Right atrium auricular region (tissue), 2 donors: ENCODE measurements around the gene HOXA2. TPM values are rescaled to one million over a fixed set of nuclear protein-coding genes. Genes with fewer than 3 reads are reported as not detected.

Experiments used
- DNase-seq: peaks from one replicate; pipeline ENCODE4 v3.0.0-alpha.2; 2019; ENCODE audit warnings: low spot score
- H3K27ac ChIP-seq, 2 donors: fragments of 200-600 bp; sonication (generic); 1 replicate in 1 of 2; 2 replicates in 1 of 2; pipeline ENCODE4 v1.5.1; 2016 to 2019
- H3K27me3 ChIP-seq, 2 donors: fragments of 200-600 bp; sonication (generic); one replicate each; pipeline versions ENCODE4 v1.5.1 to v1.6.0; 2017 to 2019
- H3K36me3 ChIP-seq: fragments of 200-600 bp; sonication (generic); one replicate; pipeline ENCODE4 v1.5.1; 2016
- H3K4me1 ChIP-seq, 2 donors: fragments of 200-600 bp; sonication (generic); one replicate each; pipeline versions ENCODE4 v1.5.1 to v1.6.0; 2017 to 2019
- H3K4me3 ChIP-seq, 2 donors: fragments of 200-600 bp; sonication (generic); 1 replicate in 1 of 2; 2 replicates in 1 of 2; pipeline ENCODE4 v1.5.1; 2017 to 2019; ENCODE audit warnings: mild to moderate bottlenecking in 1 of 2, moderate library complexity in 1 of 2
- H3K9me3 ChIP-seq, 2 donors: fragments of 200-600 bp; sonication (generic); one replicate each; pipeline ENCODE4 v1.5.1; 2019
- CTCF ChIP-seq, 2 donors: fragments of 200-600 bp; sonication (generic); IDR thresholded peaks; one replicate each; pipeline ENCODE4 v1.5.1; 2019; ENCODE audit warnings: antibody characterized with exemption in 2 of 2
- total RNA-seq, 2 donors: library from RNA; depleted of rRNA; stranded (reverse); fragments of >200 nt; gene quantifications; one replicate each; pipeline ENCODE4 v1.1.0, GENCODE V29; 2016

HOXA2 gene
- total RNA-seq, 2 donors from 2014 or later, result 0.16 to 0.33 TPM

DNA sequence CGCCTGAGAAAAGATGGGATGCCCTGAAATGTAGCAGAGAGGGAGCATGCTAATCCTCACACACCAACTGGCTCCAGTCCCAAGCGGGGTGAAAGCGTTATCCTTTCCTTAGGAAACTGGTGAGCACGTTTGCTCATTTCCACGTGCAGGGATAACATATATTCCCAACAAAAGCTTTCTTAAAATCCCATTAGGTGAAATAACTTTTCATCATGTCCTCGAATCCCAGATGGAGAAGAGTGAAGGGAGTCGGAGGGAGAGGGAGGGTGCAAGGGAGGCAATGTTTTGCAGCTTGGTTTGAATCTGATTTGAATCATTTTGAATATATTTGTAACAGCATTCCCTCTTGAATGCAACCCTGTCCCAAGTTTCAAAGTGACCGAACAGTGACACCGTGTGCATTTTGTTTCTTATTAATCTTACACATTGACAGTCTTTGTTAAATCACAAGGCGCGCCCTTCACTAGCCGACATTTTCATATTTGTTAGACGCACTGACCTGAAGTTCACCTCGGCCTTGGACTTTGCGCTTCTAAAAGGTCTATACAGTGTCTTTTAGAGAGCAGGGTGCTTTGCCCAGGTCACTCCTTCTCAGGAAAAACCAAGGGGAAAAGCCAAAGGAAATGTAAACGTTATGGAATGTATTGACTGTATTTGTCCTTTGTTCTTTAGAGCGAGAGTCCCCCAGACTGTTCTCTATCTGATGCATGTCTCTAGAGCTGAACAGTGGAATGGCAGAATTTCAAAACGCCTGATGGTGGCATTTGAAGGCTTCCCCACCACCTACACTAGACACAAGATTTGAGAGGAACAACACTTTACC lies 31.1 kb upstream of the HOXA2 start:
- H3K9me3 ChIP-seq, result no peaks in the 10 kb centered on the region
- no peak for TF ChIP-seq CTCF (IDR thresholded peaks at IDR 0.05)
- no peaks in the 10 kb centered on the region for H3K36me3 ChIP-seq
- DNase-seq, result no peak
- H3K27ac ChIP-seq, result no peak overlapping the region
- no peak overlapping the region for H3K4me3 ChIP-seq
- H3K27me3 ChIP-seq, result peaks cover 21 to 28% of the 10 kb centered on the region in 2 donors
- H3K4me1 ChIP-seq, result peaks cover 0 to 10% of the 10 kb centered on the region in 2 donors

DNA sequence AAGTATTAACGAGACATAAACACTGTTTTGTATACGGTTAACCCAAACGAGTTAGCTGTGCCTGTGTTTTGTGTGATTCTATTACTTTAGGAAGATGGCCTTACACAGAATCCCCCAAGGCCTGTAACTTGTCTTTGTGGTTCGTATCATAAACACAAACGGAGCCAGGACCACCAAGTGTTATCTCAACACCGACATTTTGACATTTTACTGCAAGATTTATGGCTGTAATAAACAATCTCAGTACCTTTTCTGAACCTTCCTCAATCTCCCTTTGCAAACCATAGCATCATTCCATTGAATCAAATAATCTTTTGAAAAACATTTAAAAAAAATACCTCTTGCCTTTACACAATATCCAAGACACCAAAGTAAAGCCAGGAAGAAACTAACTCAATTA lies 30.5 kb upstream of the HOXA2 start:
- Histone ChIP-seq H3K4me3 (no peak overlapping the region), H3K36me3 (no peaks in the 10 kb centered on the region), H3K4me1 (peaks cover 0 to 10% of the 10 kb centered on the region in 2 donors), H3K27me3 (peaks cover 21 to 28% of the 10 kb centered on the region in 2 donors), H3K27ac (no peak overlapping the region), H3K9me3 (no peaks in the 10 kb centered on the region)
- DNase-seq, result no peak
- no peak for TF ChIP-seq CTCF (IDR thresholded peaks at IDR 0.05)

DNA sequence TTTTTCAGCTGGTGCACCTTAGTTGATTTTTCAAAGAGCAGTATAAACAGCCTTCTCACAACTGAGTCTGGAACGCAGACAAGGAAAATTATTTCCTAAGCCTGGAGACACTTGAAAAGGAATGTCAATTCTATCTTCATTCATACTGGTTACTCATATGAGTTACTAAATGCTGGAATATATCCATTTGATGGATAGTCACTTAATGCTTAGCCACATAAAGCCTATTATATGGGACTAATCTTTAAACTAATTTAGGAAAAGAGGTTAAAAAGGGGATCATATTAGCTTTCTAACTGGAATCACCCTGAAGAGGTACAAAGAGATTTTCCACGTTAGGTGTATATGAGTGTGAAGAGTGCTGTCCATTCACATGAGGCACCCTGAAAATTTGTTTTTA lies 29.7 kb upstream of the HOXA2 start:
- Histone ChIP-seq H3K27me3 (peaks cover 21 to 28% of the 10 kb centered on the region in 2 donors), H3K36me3 (no peaks in the 10 kb centered on the region), H3K27ac (no peak overlapping the region), H3K4me3 (no peak overlapping the region), H3K9me3 (no peaks in the 10 kb centered on the region), H3K4me1 (peaks cover 0 to 10% of the 10 kb centered on the region in 2 donors)
- no peak for DNase-seq
- TF ChIP-seq CTCF (IDR thresholded peaks at IDR 0.05), result no peak

DNA sequence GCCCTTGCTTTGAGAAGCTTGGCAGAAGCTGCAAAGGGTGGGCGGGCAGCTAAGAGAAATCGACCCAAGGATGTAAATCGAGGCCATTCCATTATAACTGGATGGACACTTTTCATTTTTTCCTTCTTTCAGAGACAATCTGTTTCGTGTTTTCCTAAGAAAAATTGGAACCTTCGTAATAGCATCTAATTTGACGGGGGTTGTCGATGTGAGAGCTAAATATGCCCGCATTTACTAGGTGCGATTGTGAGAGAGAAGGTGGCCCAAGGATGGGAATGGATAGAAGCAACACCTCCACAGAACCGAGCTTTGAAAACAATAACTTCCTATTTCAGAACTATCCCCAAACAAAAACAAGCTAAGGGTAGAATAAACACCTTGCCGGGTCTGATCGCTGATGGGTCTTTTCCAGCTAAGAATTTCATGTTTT lies 28.9 kb upstream of the HOXA2 start:
- TF ChIP-seq CTCF (IDR thresholded peaks at IDR 0.05), result no peak
- Histone ChIP-seq H3K9me3 (no peaks in the 10 kb centered on the region), H3K4me3 (peak overlapping the region; percentile 39 to 58), H3K27me3 (peaks cover 16 to 28% of the 10 kb centered on the region in 2 donors), H3K27ac (no peak overlapping the region), H3K4me1 (peaks cover 0 to 10% of the 10 kb centered on the region in 2 donors), H3K36me3 (no peaks in the 10 kb centered on the region)
- no peak for DNase-seq

DNA sequence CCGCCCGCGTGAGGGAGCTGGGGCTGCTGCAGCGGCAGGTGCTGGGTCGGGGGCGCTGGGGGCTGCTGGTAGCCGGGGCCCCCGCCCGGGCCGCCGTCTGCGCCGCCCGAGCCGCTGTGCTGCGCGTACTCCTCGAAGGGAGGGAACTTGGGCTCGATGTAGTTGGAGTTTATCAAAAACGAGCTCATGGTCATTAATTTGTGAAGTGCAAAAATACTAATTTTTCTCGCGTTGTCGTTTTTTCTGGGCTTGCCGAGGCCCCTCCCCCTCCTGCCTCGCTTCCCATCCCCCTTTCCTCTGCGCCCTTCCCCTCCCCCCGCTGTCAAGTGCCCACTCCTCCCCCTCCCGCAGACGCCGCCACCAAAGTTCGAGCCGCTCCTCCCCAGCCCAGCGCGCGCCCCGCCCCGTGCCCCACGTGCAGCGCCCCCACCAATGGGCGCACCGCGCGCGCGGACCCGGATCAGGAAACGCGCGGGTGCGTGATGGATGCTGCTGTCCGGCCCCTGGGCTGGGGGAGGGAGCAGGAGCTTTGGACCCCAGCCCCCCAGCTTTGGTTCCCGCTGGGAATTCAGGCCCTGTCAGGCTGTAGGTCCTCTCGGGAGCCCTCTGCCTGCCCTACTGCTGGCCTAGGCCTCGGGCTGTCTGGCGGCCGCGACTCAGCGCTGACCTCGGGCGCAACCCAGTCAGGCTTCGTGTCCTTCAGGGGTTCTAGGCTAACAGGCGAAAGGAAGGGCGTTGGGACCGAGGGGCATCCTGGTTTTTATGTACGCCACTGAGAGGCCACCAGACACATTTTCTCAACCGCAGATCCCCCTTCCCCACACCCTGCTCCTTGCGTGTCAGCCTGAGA lies 28.3 kb upstream of the HOXA2 start, which contains the start of gene HOXA4:
TSS of gene HOXA4 (minus strand) at position 218 of the 850 bp plus-strand sequence. CDS start at position 194, 24 bp downstream.
- DNase-seq, result no peak
- peaks cover 0 to 10% of the 10 kb centered on the region in 2 donors for H3K4me1 ChIP-seq
- H3K9me3 ChIP-seq, result no peaks in the 10 kb centered on the region
- H3K27me3 ChIP-seq, result peaks cover 14 to 21% of the 10 kb centered on the region in 2 donors
- H3K4me3 ChIP-seq, result peak within 1 kb of the TSS; percentile 40 to 58
- H3K36me3 ChIP-seq, result no peaks in the 10 kb centered on the region
- H3K27ac ChIP-seq, result peak within 1 kb of the TSS; percentile 62 to 64
- TF ChIP-seq CTCF (IDR thresholded peaks at IDR 0.05), result no peak
